ENCODE measurements around the gene RUFY3. TPM values are rescaled to one million over a fixed set of nuclear protein-coding genes. Genes with fewer than 3 reads are reported as not detected.
"Not testable (repeated sequence)": the region's sequence is repeated elsewhere in the genome, so short reads cannot be mapped to it uniquely, and the experiment has no call there.

RUFY3 gene
- total and polyA plus RNA-seq, 2 of the 13 experiments (the other 11 are each of a cell fraction or from before 2014, with no cell fraction given), result 17.9 to 25.3 TPM

- no peak for ATAC-seq
- no peak for DNase-seq (ENCODE audit: low spot score)
- no peak for TF ChIP-seq ZMYM2 (CRISPR knock-in tag; IDR thresholded peaks at IDR 0.05)
- TF ChIP-seq ZNF281 (CRISPR knock-in tag; IDR thresholded peaks at IDR 0.05; ENCODE audit: borderline replicate concordance), result no peak
- TF ChIP-seq ZNF629 (CRISPR knock-in tag; conservative IDR thresholded peaks at IDR 0.05), result no peak
- TF ChIP-seq, protein P1, sequence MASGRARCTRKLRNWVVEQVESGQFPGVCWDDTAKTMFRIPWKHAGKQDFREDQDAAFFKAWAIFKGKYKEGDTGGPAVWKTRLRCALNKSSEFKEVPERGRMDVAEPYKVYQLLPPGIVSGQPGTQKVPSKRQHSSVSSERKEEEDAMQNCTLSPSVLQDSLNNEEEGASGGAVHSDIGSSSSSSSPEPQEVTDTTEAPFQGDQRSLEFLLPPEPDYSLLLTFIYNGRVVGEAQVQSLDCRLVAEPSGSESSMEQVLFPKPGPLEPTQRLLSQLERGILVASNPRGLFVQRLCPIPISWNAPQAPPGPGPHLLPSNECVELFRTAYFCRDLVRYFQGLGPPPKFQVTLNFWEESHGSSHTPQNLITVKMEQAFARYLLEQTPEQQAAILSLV (CRISPR knock-in tag; IDR thresholded peaks at IDR 0.05; ENCODE audit: borderline replicate concordance), result no peak
- no peak overlapping the region for H2AFZ ChIP-seq (ENCODE audit: low read length)
- peaks cover 5% of the 10 kb centered on the region for H3K79me2 ChIP-seq (ENCODE audit: insufficient read depth, low read length)
- no peak overlapping the region for H3K27ac ChIP-seq (ENCODE audit: extremely low read length, insufficient read depth, low read length)
- FAIRE-seq, result no peak
- H3K9me3 ChIP-seq (ENCODE audit: low read length), result no peaks in the 10 kb centered on the region
- H3K4me1 ChIP-seq (ENCODE audit: insufficient read depth, low read length), result peaks cover 12% of the 10 kb centered on the region
- in situ Hi-C loops (cut with HindIII; ENCODE audit: extremely low pct_ligation_motif_present, low pct_unique_long_range_greater_than_20kb) (no loop called here), intact Hi-C loops (cut with micrococcal nuclease; ENCODE audit: unreplicated experiment) (loop anchor here (10.0 kb wide), 1 partner anchor 294 kb away; the partner anchor contains the start of gene DCK)
- POLR2A ChIA-PET, result interaction anchor here (6.4 kb wide), 1 partner anchor 11 kb away, joined by 75 read pairs; the partner anchor contains the start of gene UTP3
- H3K27me3 ChIP-seq (ENCODE audit: control insufficient read depth in 1 of 2, insufficient read depth in 2 of 2, low read length in 2 of 2), result no peaks in the 10 kb centered on the region; a peak in 1 of 5 replicates
- 19% methylated on average over 1 of the region's 1 CpG for WGBS (ENCODE audit: low lambda C conversion rate)
- no TSS peak for BruUV-seq (replicated peaks)
- H3K4me3 ChIP-seq (replicated peaks in 1 of 3; ENCODE audit: insufficient read depth in 1 of 3, low read depth in 2 of 3, low read length in 3 of 3), result no peak overlapping the region
- H4K20me1 ChIP-seq (ENCODE audit: insufficient read depth, low read length), result no peaks in the 10 kb centered on the region
- no peaks in the 10 kb centered on the region for H3K36me3 ChIP-seq (replicated peaks in 1 of 2; ENCODE audit: control insufficient read depth in 1 of 2, insufficient read depth in 2 of 2, low read length in 2 of 2)
- H3K9ac ChIP-seq (ENCODE audit: insufficient read depth, low read depth, low read length), result no peak overlapping the region
- CTCF ChIA-PET (ENCODE audit: low intra/inter-chr PET ratio, low total read pairs), result no interaction called here
- H3K4me2 ChIP-seq (ENCODE audit: low read depth, low read length), result no peak overlapping the region
These were observed 20.5 kb upstream of the RUFY3 start for GRCh38 chr4:70701271-70701670.

DNA sequence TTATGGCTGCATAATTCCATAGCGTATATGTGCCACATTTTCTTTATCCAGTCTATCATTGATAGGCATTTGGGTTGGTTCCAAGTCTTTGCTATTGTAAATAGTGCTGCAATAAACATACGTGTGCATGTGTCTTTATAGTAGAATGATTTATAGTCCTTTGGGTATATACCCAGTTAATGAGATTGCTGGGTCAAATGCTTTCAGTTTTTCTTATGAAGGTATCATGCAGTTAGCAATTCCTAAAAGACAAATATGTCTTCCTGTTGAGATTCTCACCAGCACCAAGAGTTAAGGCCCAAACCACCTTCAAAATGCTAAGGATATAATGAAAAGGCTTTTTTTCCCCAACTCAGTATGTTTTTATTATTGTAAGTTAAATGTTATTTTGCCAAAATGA, 19.2 kb upstream of the RUFY3 start:
- intact Hi-C loops (cut with micrococcal nuclease; ENCODE audit: unreplicated experiment), result loop anchor here (10.0 kb wide), 1 partner anchor 292 kb away; the partner anchor contains the start of gene DCK
- FAIRE-seq, result not testable (repeated sequence)

More for the DNA sequence above, 19.2 kb upstream of the RUFY3 start:
- 84% methylated on average over 2 of the region's 2 CpGs for WGBS (ENCODE audit: low lambda C conversion rate)
- H3K36me3 ChIP-seq (replicated peaks in 1 of 2; ENCODE audit: control insufficient read depth in 1 of 2, insufficient read depth in 2 of 2, low read length in 2 of 2); ATAC-seq; H2AFZ ChIP-seq (ENCODE audit: low read length); BruUV-seq (replicated peaks); H3K27ac ChIP-seq (ENCODE audit: extremely low read length, insufficient read depth, low read length); H3K27me3 ChIP-seq (ENCODE audit: control insufficient read depth in 1 of 2, insufficient read depth in 2 of 2, low read length in 2 of 2); in situ Hi-C loops (cut with HindIII; ENCODE audit: extremely low pct_ligation_motif_present, low pct_unique_long_range_greater_than_20kb); DNase-seq (ENCODE audit: low spot score); H3K9me3 ChIP-seq (ENCODE audit: low read length); H3K9ac ChIP-seq (ENCODE audit: insufficient read depth, low read depth, low read length); H3K4me2 ChIP-seq (ENCODE audit: low read depth, low read length); H4K20me1 ChIP-seq (ENCODE audit: insufficient read depth, low read length); CTCF ChIA-PET (ENCODE audit: low intra/inter-chr PET ratio, low total read pairs); H3K4me3 ChIP-seq (replicated peaks in 1 of 3; ENCODE audit: insufficient read depth in 1 of 3, low read depth in 2 of 3, low read length in 3 of 3): not testable (repeated sequence)
- H3K79me2 ChIP-seq (ENCODE audit: insufficient read depth, low read length), result peaks cover 18% of the 10 kb centered on the region
- POLR2A ChIA-PET, result interaction anchor here (6.4 kb wide), 1 partner anchor 13 kb away, joined by 75 read pairs; the partner anchor contains the start of gene UTP3
- peaks cover 25% of the 10 kb centered on the region for H3K4me1 ChIP-seq (ENCODE audit: insufficient read depth, low read length)
